Measurements from ENCODE around the gene WFDC1.

The WFDC1 gene

GRCh38 chr16:84367750-84368307 is 73.2 kb downstream of the WFDC1 start:
- DNase-seq (ENCODE audit: low read depth): no peak
- no peak overlapping the region for H3K4me3 ChIP-seq (ENCODE audit: low read depth, low read length)
- TF ChIP-seq, protein P1, sequence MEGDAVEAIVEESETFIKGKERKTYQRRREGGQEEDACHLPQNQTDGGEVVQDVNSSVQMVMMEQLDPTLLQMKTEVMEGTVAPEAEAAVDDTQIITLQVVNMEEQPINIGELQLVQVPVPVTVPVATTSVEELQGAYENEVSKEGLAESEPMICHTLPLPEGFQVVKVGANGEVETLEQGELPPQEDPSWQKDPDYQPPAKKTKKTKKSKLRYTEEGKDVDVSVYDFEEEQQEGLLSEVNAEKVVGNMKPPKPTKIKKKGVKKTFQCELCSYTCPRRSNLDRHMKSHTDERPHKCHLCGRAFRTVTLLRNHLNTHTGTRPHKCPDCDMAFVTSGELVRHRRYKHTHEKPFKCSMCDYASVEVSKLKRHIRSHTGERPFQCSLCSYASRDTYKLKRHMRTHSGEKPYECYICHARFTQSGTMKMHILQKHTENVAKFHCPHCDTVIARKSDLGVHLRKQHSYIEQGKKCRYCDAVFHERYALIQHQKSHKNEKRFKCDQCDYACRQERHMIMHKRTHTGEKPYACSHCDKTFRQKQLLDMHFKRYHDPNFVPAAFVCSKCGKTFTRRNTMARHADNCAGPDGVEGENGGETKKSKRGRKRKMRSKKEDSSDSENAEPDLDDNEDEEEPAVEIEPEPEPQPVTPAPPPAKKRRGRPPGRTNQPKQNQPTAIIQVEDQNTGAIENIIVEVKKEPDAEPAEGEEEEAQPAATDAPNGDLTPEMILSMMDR (IDR thresholded peaks at IDR 0.05; ENCODE audit: insufficient read depth, low read depth, low read length, missing control alignments): no peak

GRCh38 chr16:84368308-84368996 is 73.8 kb downstream of the WFDC1 start, which contains the start of gene ATP2C2:
Gene ATP2C2 (plus strand): TSS chr16:84368538. CDS start chr16:84368616, 78 bp downstream.
- TF ChIP-seq, protein P1 (IDR thresholded peaks at IDR 0.05; ENCODE audit: insufficient read depth, low read depth, low read length, missing control alignments): no peak
- H3K4me3 ChIP-seq (ENCODE audit: low read depth, low read length): no peak within 1 kb of the TSS
- no peak for DNase-seq (ENCODE audit: low read depth)

DNA sequence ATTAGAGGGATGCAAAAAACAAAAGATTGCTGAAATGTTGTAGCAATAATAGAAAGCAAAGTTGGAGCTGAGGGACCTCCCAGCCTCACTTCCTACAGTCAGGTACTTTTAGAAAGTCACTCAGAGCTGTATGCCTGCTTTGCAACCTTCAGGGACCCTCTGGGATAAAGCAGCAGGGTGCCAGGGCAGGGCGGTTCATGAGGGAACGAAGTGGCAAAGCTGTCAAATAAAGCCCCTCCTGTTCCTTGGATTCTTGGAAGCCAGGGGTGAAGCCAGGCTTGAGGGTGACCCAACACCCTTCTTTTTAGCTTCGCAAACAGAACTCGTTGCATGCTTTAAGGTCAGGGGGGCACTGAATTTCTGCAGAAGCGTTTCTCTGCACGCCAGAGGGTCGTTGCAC is 74.4 kb downstream of the WFDC1 start:
- H3K4me3 ChIP-seq (ENCODE audit: low read depth, low read length): no peak overlapping the region
- TF ChIP-seq, protein P1 (IDR thresholded peaks at IDR 0.05; ENCODE audit: insufficient read depth, low read depth, low read length, missing control alignments): no peak

GRCh38 chr16:84369938-84370627 is 75.4 kb downstream of the WFDC1 start:
- no peak for DNase-seq (ENCODE audit: low read depth)
- no peak overlapping the region for H3K4me3 ChIP-seq (ENCODE audit: low read depth, low read length)
- TF ChIP-seq, protein P1 (IDR thresholded peaks at IDR 0.05; ENCODE audit: insufficient read depth, low read depth, low read length, missing control alignments): no peak

More for the DNA sequence above, 74.4 kb downstream of the WFDC1 start:
- DNase-seq (ENCODE audit: low read depth): no peak

DNA sequence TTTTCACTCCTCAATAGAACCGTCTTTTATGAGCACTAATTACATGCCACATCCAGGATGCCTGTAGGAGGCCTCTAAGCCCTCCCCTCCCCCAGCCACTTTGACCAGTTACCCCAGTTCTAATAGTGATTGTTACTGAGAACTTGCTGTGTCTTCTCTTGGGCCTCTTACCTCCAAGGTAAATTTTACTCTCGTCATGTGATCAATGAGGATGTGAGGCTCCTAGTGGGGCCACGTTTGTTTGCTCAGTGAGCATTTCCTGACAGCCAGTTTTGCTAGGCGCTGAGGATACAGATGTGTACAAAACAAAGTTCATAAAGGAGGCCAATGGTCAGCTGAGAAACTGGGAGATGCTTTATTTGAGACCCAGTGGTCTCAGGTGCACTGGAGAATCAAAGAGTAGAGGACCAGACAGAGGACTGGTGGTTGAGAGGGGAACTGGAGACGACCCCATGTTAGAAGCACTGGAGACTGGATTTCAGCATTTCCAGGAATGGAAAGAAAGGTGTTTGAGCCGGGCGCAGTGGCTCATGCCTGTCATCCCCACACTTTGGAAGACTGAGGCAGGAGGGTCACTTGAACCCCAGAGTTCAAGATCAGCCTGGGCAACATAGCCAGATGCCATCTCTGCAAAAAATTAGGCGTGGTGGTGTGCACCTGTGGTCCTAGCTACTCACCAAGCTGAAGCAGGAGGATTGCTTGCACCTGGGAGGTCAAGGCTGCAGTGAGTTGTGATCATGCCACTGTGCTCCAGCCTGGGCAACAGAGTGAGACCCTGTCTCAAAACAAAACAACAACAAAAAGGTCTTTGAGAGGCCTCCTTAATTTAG is 76.3 kb downstream of the WFDC1 start:
- DNase-seq (ENCODE audit: low read depth): no peak
- TF ChIP-seq, protein P1 (IDR thresholded peaks at IDR 0.05; ENCODE audit: insufficient read depth, low read depth, low read length, missing control alignments): no peak
- H3K4me3 ChIP-seq (ENCODE audit: low read depth, low read length): no peak overlapping the region

- H3K4me3 ChIP-seq (ENCODE audit: low read depth, low read length): no peak overlapping the region
- TF ChIP-seq, protein P1 (IDR thresholded peaks at IDR 0.05; ENCODE audit: insufficient read depth, low read depth, low read length, missing control alignments): no peak
- no peak for DNase-seq (ENCODE audit: low read depth)
These were observed 76.8 kb downstream of the WFDC1 start for GRCh38 chr16:84371553-84371865.

Data from GM12865 (cell line).